HepG2 (cell line): ENCODE measurements around the gene SELENOS. TPM values are rescaled to one million over a fixed set of nuclear protein-coding genes. Genes with fewer than 3 reads are reported as not detected.

Experiments
- CAMTA2 ChIP-seq: sonication (generic); formaldehyde crosslinking; IDR thresholded peaks from 2 replicates; pipeline ENCODE4 v1.4.0; 2020; ENCODE audit warnings: mild to moderate bottlenecking, missing genetic modification reagents, borderline replicate concordance
- CHD2 ChIP-seq: IDR thresholded peaks from 2 replicates; pipeline ENCODE4 v1.6.1; 2011; ENCODE audit warnings: low read depth, low read length, improper control_type of control experiment
- HMG20A ChIP-seq: IDR thresholded peaks from 2 replicates; pipeline ENCODE4 v1.6.1; 2016; ENCODE audit warnings: borderline replicate concordance
- JDP2 ChIP-seq: sonication (generic); formaldehyde crosslinking; IDR thresholded peaks from 2 replicates; pipeline ENCODE4 v1.8.1; 2022; ENCODE audit warnings: missing genetic modification reagents, borderline replicate concordance
- KDM1A ChIP-seq: IDR thresholded peaks from 2 replicates; pipeline ENCODE4 v1.6.1; 2016; ENCODE audit warnings: missing compliant biosample characterization
- KDM2A ChIP-seq: sonication (generic); formaldehyde crosslinking; IDR thresholded peaks from 2 replicates; pipeline ENCODE4 v1.4.0; 2020; ENCODE audit warnings: low read depth, missing genetic modification reagents, borderline replicate concordance
- KMT2A ChIP-seq: sonication (generic); formaldehyde crosslinking; IDR thresholded peaks from 2 replicates; pipeline ENCODE4 v1.4.0; 2020; ENCODE audit warnings: missing genetic modification reagents
- MTA1 ChIP-seq: sonication (generic); formaldehyde crosslinking; IDR thresholded peaks from 2 replicates; pipeline ENCODE4 v1.4.0; 2020; ENCODE audit warnings: missing genetic modification reagents, mild to moderate bottlenecking, borderline replicate concordance
- PREB ChIP-seq: sonication (generic); formaldehyde crosslinking; IDR thresholded peaks from 2 replicates; pipeline ENCODE4 v1.4.0; 2020; ENCODE audit warnings: missing genetic modification reagents
- STAG1 ChIP-seq: sonication (generic); formaldehyde crosslinking; IDR thresholded peaks from 2 replicates; pipeline ENCODE4 v1.4.0; 2020; ENCODE audit warnings: missing genetic modification reagents
- STAT6 ChIP-seq: sonication (generic); formaldehyde crosslinking; IDR thresholded peaks from 2 replicates; pipeline ENCODE4 v1.4.0; 2020; ENCODE audit warnings: missing genetic modification reagents, mild to moderate bottlenecking, borderline replicate concordance
- TCF7L2 ChIP-seq: IDR thresholded peaks from 2 replicates; pipeline ENCODE4 v1.6.1; 2011; ENCODE audit warnings: mild to moderate bottlenecking, low read depth, low read length, moderate library complexity
- THRA ChIP-seq: sonication (generic); formaldehyde crosslinking; IDR thresholded peaks from 2 replicates; pipeline ENCODE4 v1.4.0; 2020; ENCODE audit warnings: missing genetic modification reagents, borderline replicate concordance
- ZFY ChIP-seq: sonication (generic); formaldehyde crosslinking; IDR thresholded peaks from 2 replicates; pipeline ENCODE4 v1.4.0; 2020; ENCODE audit warnings: missing genetic modification reagents
- ZNF34 ChIP-seq: sonication (generic); formaldehyde crosslinking; IDR thresholded peaks from 2 replicates; pipeline ENCODE4 v1.4.0; 2020; ENCODE audit warnings: mild to moderate bottlenecking, missing genetic modification reagents, borderline replicate concordance
- ZNF503 ChIP-seq: sonication (generic); formaldehyde crosslinking; IDR thresholded peaks from 2 replicates; pipeline ENCODE4 v1.4.0; 2020; ENCODE audit warnings: missing genetic modification reagents
- ZNF589 ChIP-seq: sonication (generic); formaldehyde crosslinking; conservative IDR thresholded peaks from 2 replicates; pipeline ENCODE4 v1.8.0; 2022; ENCODE audit warnings: mild to moderate bottlenecking, moderate library complexity, missing genetic modification reagents
- ZNF639 ChIP-seq: conservative IDR thresholded peaks from 2 replicates; pipeline ENCODE4 v1.6.1; 2018; ENCODE audit warnings: missing genetic modification reagents
- ZNF740 ChIP-seq: sonication (generic); formaldehyde crosslinking; IDR thresholded peaks from 2 replicates; pipeline ENCODE4 v1.4.0; 2020; ENCODE audit warnings: missing genetic modification reagents
- ZNF816 ChIP-seq: sonication (generic); formaldehyde crosslinking; IDR thresholded peaks from 2 replicates; pipeline ENCODE4 v1.8.0; 2022; ENCODE audit warnings: missing genetic modification reagents, mild to moderate bottlenecking, borderline replicate concordance
- polyA plus RNA-seq, 8 experiments: library from polyadenylated mRNA; depleted of rRNA in 3 of 8; stranded (reverse) in 7 of 8; unstranded in 1 of 8; fragments of >200 nt; fragmentation: Illumina TruSeq in 4 of 8; extraction: Trizol in 4 of 8; gene quantifications; 2 replicates each; pipeline versions ENCODE4 v1.2.1 to v1.2.3, GENCODE V29; 2011 to 2016; ENCODE audit warnings: low read depth in 4 of 8, missing spikeins in 1 of 8, mixed read lengths in 1 of 8; ENCODE audit not compliant: insufficient read depth in 1 of 8
- total RNA-seq, 5 experiments: library from RNA; depleted of rRNA; stranded (reverse); fragments of >200 nt; fragmentation: Illumina TruSeq; extraction: Trizol; gene quantifications; 2 replicates each; pipeline ENCODE4 v1.2.3, GENCODE V29; 2016; ENCODE audit warnings: low read depth in 1 of 5

Gene SELENOS
- total and polyA plus RNA-seq, 2 of the 13 experiments (the other 11 are each of a cell fraction or from before 2014, with no cell fraction given): 63.0 to 66.1 TPM

- no peak for TF ChIP-seq ZNF740
- TF ChIP-seq ZNF503 (CRISPR knock-in tag): no peak
- no peak for TF ChIP-seq ZNF816 (CRISPR knock-in tag)
- no peak for TF ChIP-seq THRA (CRISPR knock-in tag)
- no peak for TF ChIP-seq CAMTA2 (CRISPR knock-in tag)
- no peak for TF ChIP-seq MTA1
- TF ChIP-seq ZNF639: no peak
- TF ChIP-seq KDM2A (CRISPR knock-in tag): peak; percentile 46; the same call in 1 of the 2 replicates
- TF ChIP-seq JDP2 (CRISPR knock-in tag): no peak
- TF ChIP-seq HMG20A (CRISPR knock-in tag): no peak
- no peak for TF ChIP-seq STAT6 (CRISPR knock-in tag)
- no peak for TF ChIP-seq TCF7L2
- TF ChIP-seq KDM1A: no peak
- peak; percentile 67; the same call in 1 of the 2 replicates for TF ChIP-seq ZNF34 (CRISPR knock-in tag)
- no peak for TF ChIP-seq CHD2
- no peak for TF ChIP-seq ZNF589 (CRISPR knock-in tag)
- peak; percentile 66 for TF ChIP-seq KMT2A
- no peak for TF ChIP-seq PREB (CRISPR knock-in tag)
- TF ChIP-seq ZFY (CRISPR knock-in tag): peak; percentile 96
- no peak for TF ChIP-seq STAG1
These were observed at the start of gene SELENOS (continued) for GRCh38 chr15:101277038-101277822.
